ENCODE data around the gene DLGAP1.

Gene DLGAP1

GRCh38 chr18:3541549-3542386 lies 913.3 kb downstream of the DLGAP1 start:
- TF ChIP-seq EP300 (IDR thresholded peaks at IDR 0.05; ENCODE audit: borderline replicate concordance) (no peak), EGR1 (IDR thresholded peaks at IDR 0.05) (no peak), CREB1 (IDR thresholded peaks at IDR 0.05; ENCODE audit: low read depth) (no peak), TEAD4 (IDR thresholded peaks at IDR 0.05) (no peak), CEBPB (IDR thresholded peaks at IDR 0.05) (no peak), YY1 (IDR thresholded peaks at IDR 0.05; ENCODE audit: low read depth) (no peak), NFIC (IDR thresholded peaks at IDR 0.05) (no peak), USF1 (IDR thresholded peaks at IDR 0.05) (no peak), FOXM1 (IDR thresholded peaks at IDR 0.05; ENCODE audit: borderline replicate concordance, low read depth) (no peak), TAF1 (IDR thresholded peaks at IDR 0.05; ENCODE audit: low read depth) (no peak)

- TF ChIP-seq FOXM1 (IDR thresholded peaks at IDR 0.05; ENCODE audit: borderline replicate concordance, low read depth) (peak; percentile 76), CEBPB (IDR thresholded peaks at IDR 0.05) (peak; percentile 7; the same call in 1 of the 2 replicates), REST (IDR thresholded peaks at IDR 0.05; ENCODE audit: low read depth) (no peak), MAX (IDR thresholded peaks at IDR 0.05) (peak; percentile 80), CREB1 (IDR thresholded peaks at IDR 0.05; ENCODE audit: low read depth) (no peak; the same call in 1 of the 2 replicates), EGR1 (IDR thresholded peaks at IDR 0.05) (no peak), NFIC (IDR thresholded peaks at IDR 0.05) (peak; percentile 91), TCF12 (IDR thresholded peaks at IDR 0.05; ENCODE audit: low read depth) (peak; percentile 93), YY1 (IDR thresholded peaks at IDR 0.05; ENCODE audit: low read depth) (0 out of 2 replicates have a peak, but pooled peaks have one; percentile 11), RAD21 (IDR thresholded peaks at IDR 0.05; ENCODE audit: low read depth) (peak; percentile 11; the same call in 1 of the 2 replicates), TAF1 (IDR thresholded peaks at IDR 0.05; ENCODE audit: low read depth) (no peak), USF1 (IDR thresholded peaks at IDR 0.05) (no peak; the same call in 1 of the 2 replicates), TEAD4 (IDR thresholded peaks at IDR 0.05) (peak; percentile 79), ZBTB7A (IDR thresholded peaks at IDR 0.05; ENCODE audit: low read depth) (no peak), EP300 (IDR thresholded peaks at IDR 0.05; ENCODE audit: borderline replicate concordance) (peak; percentile 81)
Measured at GRCh38 chr18:3540805-3541548, 914.1 kb downstream of the DLGAP1 start.

GRCh38 chr18:3538954-3539617 lies 916.0 kb downstream of the DLGAP1 start:
- TF ChIP-seq YY1 (IDR thresholded peaks at IDR 0.05; ENCODE audit: low read depth) (0 out of 2 replicates have a peak, but pooled peaks have one; percentile 31), EGR1 (IDR thresholded peaks at IDR 0.05) (no peak), EP300 (IDR thresholded peaks at IDR 0.05; ENCODE audit: borderline replicate concordance) (peak; percentile 95), RAD21 (IDR thresholded peaks at IDR 0.05; ENCODE audit: low read depth) (peak; percentile 38), USF1 (IDR thresholded peaks at IDR 0.05) (no peak), ZBTB7A (IDR thresholded peaks at IDR 0.05; ENCODE audit: low read depth) (no peak), NFIC (IDR thresholded peaks at IDR 0.05) (peak; percentile 95), FOXM1 (IDR thresholded peaks at IDR 0.05; ENCODE audit: borderline replicate concordance, low read depth) (peak; percentile 86), TCF12 (IDR thresholded peaks at IDR 0.05; ENCODE audit: low read depth) (peak; percentile 95), CREB1 (IDR thresholded peaks at IDR 0.05; ENCODE audit: low read depth) (no peak), CEBPB (IDR thresholded peaks at IDR 0.05) (peak; percentile 73), MAX (IDR thresholded peaks at IDR 0.05) (peak; percentile 51; the same call in 1 of the 2 replicates), REST (IDR thresholded peaks at IDR 0.05; ENCODE audit: low read depth) (peak; percentile 13; the same call in 1 of the 2 replicates), TAF1 (IDR thresholded peaks at IDR 0.05; ENCODE audit: low read depth) (no peak), TEAD4 (IDR thresholded peaks at IDR 0.05) (peak; percentile 84)

- TF ChIP-seq EP300 (IDR thresholded peaks at IDR 0.05; ENCODE audit: borderline replicate concordance) (no peak), TCF12 (IDR thresholded peaks at IDR 0.05; ENCODE audit: low read depth) (no peak), TAF1 (IDR thresholded peaks at IDR 0.05; ENCODE audit: low read depth) (no peak), ZBTB7A (IDR thresholded peaks at IDR 0.05; ENCODE audit: low read depth) (no peak), REST (IDR thresholded peaks at IDR 0.05; ENCODE audit: low read depth) (no peak), CEBPB (IDR thresholded peaks at IDR 0.05) (no peak), MAX (IDR thresholded peaks at IDR 0.05) (no peak), CREB1 (IDR thresholded peaks at IDR 0.05; ENCODE audit: low read depth) (no peak), FOXM1 (IDR thresholded peaks at IDR 0.05; ENCODE audit: borderline replicate concordance, low read depth) (no peak), NFIC (IDR thresholded peaks at IDR 0.05) (no peak), USF1 (IDR thresholded peaks at IDR 0.05) (no peak), RAD21 (IDR thresholded peaks at IDR 0.05; ENCODE audit: low read depth) (no peak), YY1 (IDR thresholded peaks at IDR 0.05; ENCODE audit: low read depth) (no peak)
Measured at GRCh38 chr18:3538456-3538855, 916.7 kb downstream of the DLGAP1 start.

Measured in Ishikawa (cell line).